HG02981 (cell line): Measurements from ENCODE around the gene LRP5.
"Not testable (repeated sequence)": the region's sequence is repeated elsewhere in the genome, so short reads cannot be mapped to it uniquely, and the experiment has no call there.

Experiments used
- ATAC-seq: cut with Tn5 transposase; IDR thresholded peaks from one replicate; pipeline ENCODE4 v1.9.1; 2021; ENCODE audit warnings: mild to moderate bottlenecking, moderate library complexity; ENCODE audit not compliant: unreplicated experiment

The LRP5 gene

GRCh38 chr11:68437927-68438657 lies 125.7 kb downstream of the LRP5 start:
- ATAC-seq, result no peak

- no peak for ATAC-seq
Observed at GRCh38 chr11:68438658-68439259, 126.4 kb downstream of the LRP5 start.

GRCh38 chr11:68439355-68440065 lies 127.1 kb downstream of the LRP5 start:
- no peak for ATAC-seq

GRCh38 chr11:68440224-68440623 lies 127.8 kb downstream of the LRP5 start:
- no peak for ATAC-seq

GRCh38 chr11:68441466-68442230 lies 129.3 kb downstream of the LRP5 start:
- ATAC-seq, result no peak

- ATAC-seq, result no peak
Observed at GRCh38 chr11:68442433-68442832, 130.0 kb downstream of the LRP5 start.

GRCh38 chr11:68444566-68444965 lies 132.2 kb downstream of the LRP5 start:
- ATAC-seq, result no peak

- ATAC-seq, result no peak
Observed at GRCh38 chr11:68445531-68446035, 133.2 kb downstream of the LRP5 start.

- no peak for ATAC-seq
Observed at GRCh38 chr11:68446046-68446725, 133.8 kb downstream of the LRP5 start.

GRCh38 chr11:68447015-68447801 lies 134.8 kb downstream of the LRP5 start:
- no peak for ATAC-seq

- not testable (repeated sequence) for ATAC-seq
Observed at GRCh38 chr11:68447914-68448313, 135.5 kb downstream of the LRP5 start.

- ATAC-seq, result no peak
Observed at GRCh38 chr11:68448604-68449011, 136.2 kb downstream of the LRP5 start.

- no peak for ATAC-seq
Observed at GRCh38 chr11:68449951-68450350, 137.6 kb downstream of the LRP5 start.

GRCh38 chr11:68450711-68451110 lies 138.3 kb downstream of the LRP5 start:
- ATAC-seq, result no peak

GRCh38 chr11:68454767-68455166 lies 142.4 kb downstream of the LRP5 start:
- no peak for ATAC-seq

GRCh38 chr11:68455485-68455884 lies 143.1 kb downstream of the LRP5 start:
- no peak for ATAC-seq

GRCh38 chr11:68457216-68457897 lies 145.0 kb downstream of the LRP5 start:
- ATAC-seq, result no peak

GRCh38 chr11:68457898-68458249 lies 145.5 kb downstream of the LRP5 start:
- no peak for ATAC-seq

- ATAC-seq, result not testable (repeated sequence)
Observed at GRCh38 chr11:68458340-68458739, 145.9 kb downstream of the LRP5 start.
